PC-9 (cell line): ENCODE results near the gene SMIM7.

Experiments used
- CTCF ChIP-seq: fragments of 200-600 bp; sonication (generic); conservative IDR thresholded peaks from 2 replicates; pipeline ENCODE4 v1.6.1; 2017; ENCODE audit warnings: mixed run types, antibody characterized with exemption, mild to moderate bottlenecking, moderate library complexity
- EZH2 ChIP-seq: fragments of 200-600 bp; sonication (generic); IDR thresholded peaks from 2 replicates; pipeline ENCODE4 v1.8.0; 2017; ENCODE audit warnings: antibody characterized with exemption, low read depth

GRCh38 chr19:16645140-16645539 is 14.8 kb downstream of the SMIM7 start:
- no peak for TF ChIP-seq CTCF
- no peak for TF ChIP-seq EZH2
